H1 (cell line): ENCODE measurements around the gene BRMS1. TPM values are rescaled to one million over a fixed set of nuclear protein-coding genes. Genes with fewer than 3 reads are reported as not detected.
A peak's percentile ranks its signal among the peaks of the same experiment; 100 is the strongest.

Source experiments
- CTCF ChIA-PET: fragments of 300-600 bp; sonication (Branson Sonifier 250); formaldehyde crosslinking; loops from one replicate; lab custom pipeline; 2021; ENCODE audit not compliant: partially characterized antibody; lab: Charles Lee
- POLR2A ChIA-PET: fragments of 300-600 bp; sonication (Branson Sonifier 250); formaldehyde crosslinking; loops from one replicate; lab custom pipeline; 2021; ENCODE audit warnings: inconsistent platforms; ENCODE audit not compliant: partially characterized antibody; lab: Charles Lee
- DNase-seq, 2 experiments: peaks; one replicate each; pipeline versions ENCODE4 v3.0.0 to v3.0.0-alpha.2; 2010 to 2022; ENCODE audit warnings: low spot score in 2 of 2, low read depth in 1 of 2, mixed read lengths in 1 of 2
- FAIRE-seq: peaks from 2 replicates; lab custom pipeline; 2011; peaks lifted over from hg19 to GRCh38; lab: Jason Lieb, UNC
- H2AFZ ChIP-seq: 2 replicates; pipeline ENCODE4 v1.8.1; 2012; ENCODE audit warnings: low read length, inconsistent platforms
- H2AK5ac ChIP-seq: 2 replicates; pipeline ENCODE4 v1.6.1; 2013; ENCODE audit warnings: low read depth, low read length
- H2BK120ac ChIP-seq: replicated peaks from 2 replicates; pipeline ENCODE3; 2013; ENCODE audit warnings: low read depth, low read length, inconsistent platforms
- H2BK12ac ChIP-seq: 2 replicates; pipeline ENCODE4 v1.6.1; 2013; ENCODE audit warnings: low read depth, low read length
- H2BK15ac ChIP-seq: 2 replicates; pipeline ENCODE4 v1.6.1; 2013; ENCODE audit warnings: low read length
- H2BK20ac ChIP-seq: 2 replicates; pipeline ENCODE4 v1.6.1; 2013; ENCODE audit warnings: low read length
- H2BK5ac ChIP-seq: 2 replicates; pipeline ENCODE4 v1.6.1; 2013; ENCODE audit warnings: low read depth, low read length
- H3K14ac ChIP-seq: 2 replicates; pipeline ENCODE4 v1.6.1; 2013; ENCODE audit warnings: inconsistent platforms; ENCODE audit not compliant: insufficient read length
- H3K18ac ChIP-seq: 2 replicates; pipeline ENCODE4 v1.6.1; 2013; ENCODE audit warnings: low read length; ENCODE audit errors: extremely low read depth
- H3K23ac ChIP-seq: 2 replicates; pipeline ENCODE4 v1.6.1; 2013; ENCODE audit warnings: inconsistent platforms; ENCODE audit not compliant: insufficient read length
- H3K23me2 ChIP-seq: 2 replicates; pipeline ENCODE4 v1.6.1; 2013; ENCODE audit warnings: low read depth, low read length
- H3K27ac ChIP-seq: 2 replicates; pipeline ENCODE4 v1.6.1; 2011; ENCODE audit warnings: low read depth, low read length, inconsistent platforms
- H3K27me3 ChIP-seq, 4 experiments: replicated peaks in 1 of 4; 1 replicate in 1 of 4; 2 replicates in 3 of 4; pipeline versions ENCODE4 v1.6.1 to v1.8.1; 2011 to 2013; ENCODE audit warnings: low read length in 3 of 4, mild to moderate bottlenecking in 3 of 4, inconsistent platforms in 2 of 4, mixed read lengths in 2 of 4, moderate library complexity in 1 of 4; ENCODE audit not compliant: control insufficient read depth in 3 of 4, insufficient read depth in 3 of 4; ENCODE audit errors: extremely low read depth in 1 of 4
- H3K36me3 ChIP-seq, 4 experiments: 2 replicates each; pipeline versions ENCODE4 v1.6.1 to v1.8.1; 2011 to 2013; ENCODE audit warnings: mild to moderate bottlenecking in 4 of 4, low read length in 3 of 4, moderate library complexity in 2 of 4, control low read depth in 1 of 4, inconsistent platforms in 1 of 4; ENCODE audit not compliant: insufficient read depth in 4 of 4, control insufficient read depth in 2 of 4
- H3K4ac ChIP-seq: replicated peaks from 2 replicates; pipeline ENCODE3; 2013; ENCODE audit warnings: low read length, low read depth, mixed read lengths, inconsistent platforms; ENCODE audit not compliant: insufficient read length
- H3K4me1 ChIP-seq, 4 experiments: replicated peaks in 1 of 4; 1 replicate in 1 of 4; 2 replicates in 3 of 4; pipeline versions ENCODE4 v1.6.1 to v1.8.1; 2011 to 2013; ENCODE audit warnings: low read length in 3 of 4, inconsistent platforms in 2 of 4, mixed read lengths in 1 of 4; ENCODE audit not compliant: insufficient read depth in 4 of 4, control insufficient read depth in 3 of 4
- H3K4me2 ChIP-seq, 2 experiments: 2 replicates each; pipeline versions ENCODE4 v1.6.1 to v1.8.1; 2011 to 2013; ENCODE audit warnings: low read depth in 2 of 2, low read length in 2 of 2, control low read depth in 1 of 2, inconsistent platforms in 1 of 2, mild to moderate bottlenecking in 1 of 2; ENCODE audit not compliant: insufficient read depth in 1 of 2
- H3K4me3 ChIP-seq, 4 experiments: fragments of 200-600, 300-600 bp in 1 of 4; sonication (generic), shearing (Covaris generic), sonication (Bioruptor Twin) in 1 of 4; 2 replicates each; pipeline versions ENCODE4 v1.5.1 to v1.8.1; 2011 to 2016; ENCODE audit warnings: low read length in 4 of 4, low read depth in 3 of 4, control low read depth in 2 of 4, inconsistent platforms in 2 of 4, mild to moderate bottlenecking in 2 of 4, mixed read lengths in 1 of 4, moderate library complexity in 1 of 4; ENCODE audit not compliant: insufficient read depth in 2 of 4; ENCODE audit errors: extremely low read depth in 1 of 4
- H3K56ac ChIP-seq: replicated peaks from 2 replicates; pipeline ENCODE3; 2013; ENCODE audit warnings: low read depth, mild to moderate bottlenecking, mixed read lengths, low read length, inconsistent platforms; ENCODE audit not compliant: insufficient read length
- H3K79me1 ChIP-seq: 2 replicates; pipeline ENCODE4 v1.6.1; 2013; ENCODE audit warnings: low read depth, low read length, control low read depth
- H3K79me2 ChIP-seq, 2 experiments: 2 replicates each; pipeline versions ENCODE4 v1.6.1 to v1.8.1; 2012 to 2013; ENCODE audit warnings: low read length in 2 of 2, mild to moderate bottlenecking in 2 of 2, inconsistent platforms in 1 of 2; ENCODE audit not compliant: insufficient read depth in 2 of 2, control insufficient read depth in 1 of 2
- H3K9ac ChIP-seq, 4 experiments: replicated peaks in 1 of 4; 1 replicate in 1 of 4; 2 replicates in 3 of 4; pipeline versions ENCODE4 v1.6.1 to v1.8.1; 2011 to 2013; ENCODE audit warnings: low read depth in 3 of 4, low read length in 3 of 4, control low read depth in 2 of 4, mild to moderate bottlenecking in 2 of 4, moderate library complexity in 2 of 4, inconsistent platforms in 1 of 4; ENCODE audit errors: extremely low read depth in 1 of 4
- H3K9me3 ChIP-seq, 2 experiments: 2 replicates each; pipeline versions ENCODE4 v1.6.1 to v1.8.1; 2012 to 2013; ENCODE audit warnings: mild to moderate bottlenecking in 2 of 2, moderate library complexity in 2 of 2, control low read depth in 1 of 2, inconsistent platforms in 1 of 2, low read depth in 1 of 2, low read length in 1 of 2, mixed read lengths in 1 of 2; ENCODE audit not compliant: insufficient read depth in 2 of 2
- H4K20me1 ChIP-seq, 2 experiments: replicated peaks in 1 of 2; 2 replicates each; pipeline versions ENCODE3 to v1.8.1; 2011 to 2013; ENCODE audit warnings: inconsistent platforms in 2 of 2, low read length in 2 of 2, mild to moderate bottlenecking in 1 of 2; ENCODE audit not compliant: insufficient read depth in 2 of 2, control insufficient read depth in 1 of 2
- H4K5ac ChIP-seq: 2 replicates; pipeline ENCODE4 v1.6.1; 2013; ENCODE audit warnings: low read length, low read depth, mixed read lengths, inconsistent platforms; ENCODE audit not compliant: insufficient read length
- H4K8ac ChIP-seq: 2 replicates; pipeline ENCODE4 v1.8.0; 2013; ENCODE audit warnings: mild to moderate bottlenecking, moderate library complexity, low read length, inconsistent platforms; ENCODE audit not compliant: insufficient read depth; ENCODE audit errors: extremely low read depth
- H4K91ac ChIP-seq: replicated peaks from 2 replicates; pipeline ENCODE3; 2013; ENCODE audit warnings: low read length, mixed read lengths, inconsistent platforms; ENCODE audit not compliant: insufficient read length
- ATF2 ChIP-seq: IDR thresholded peaks from 2 replicates; pipeline ENCODE4 v1.6.1; 2012; ENCODE audit warnings: low read length, inconsistent platforms
- CBX5 ChIP-seq: fragments of 300-800, 300-1000 bp; sonication (generic); IDR thresholded peaks from 2 replicates; pipeline ENCODE4 v1.7.1; 2016; ENCODE audit warnings: antibody characterized with exemption, low read length, low read depth
- CTBP2 ChIP-seq: IDR thresholded peaks from 2 replicates; pipeline ENCODE4 v1.7.0; 2011; ENCODE audit warnings: borderline replicate concordance, mild to moderate bottlenecking, moderate library complexity, mixed read lengths, low read length; ENCODE audit not compliant: insufficient read depth, insufficient read length
- HDAC6 ChIP-seq: IDR thresholded peaks from one replicate; pipeline ENCODE4 v1.7.1; 2012; ENCODE audit warnings: low read depth, mild to moderate bottlenecking, inconsistent platforms, low read length, moderate library complexity
- MAX ChIP-seq: IDR thresholded peaks from 2 replicates; pipeline ENCODE4 v1.6.1; 2012; ENCODE audit warnings: inconsistent platforms
- POLR2A ChIP-seq, 2 experiments: IDR thresholded peaks; 1 replicate in 1 of 2; 2 replicates in 1 of 2; pipeline ENCODE4 v1.6.1; 2011; ENCODE audit warnings: low read depth in 2 of 2, low read length in 2 of 2, mild to moderate bottlenecking in 2 of 2; ENCODE audit errors: control extremely low read depth in 1 of 2
- RAD21 ChIP-seq, 2 experiments: IDR thresholded peaks in 1 of 2; conservative IDR thresholded peaks in 1 of 2; 2 replicates each; pipeline ENCODE4 v1.6.1; 2011; ENCODE audit warnings: low read depth in 2 of 2, low read length in 2 of 2, improper control_type of control experiment in 1 of 2, inconsistent platforms in 1 of 2, mild to moderate bottlenecking in 1 of 2, moderate library complexity in 1 of 2
- RFX5 ChIP-seq: IDR thresholded peaks from 2 replicates; pipeline ENCODE4 v1.6.1; 2011; ENCODE audit warnings: low read depth, low read length, improper control_type of control experiment, borderline replicate concordance
- SIX5 ChIP-seq: IDR thresholded peaks from 2 replicates; pipeline ENCODE4 v1.6.1; 2011; ENCODE audit warnings: mild to moderate bottlenecking, low read depth, low read length
- TAF1 ChIP-seq: IDR thresholded peaks from 2 replicates; pipeline ENCODE4 v1.6.1; 2011; ENCODE audit warnings: mild to moderate bottlenecking, low read depth, low read length
- TEAD4 ChIP-seq: IDR thresholded peaks from 2 replicates; pipeline ENCODE4 v1.6.1; 2012; ENCODE audit warnings: low read depth, low read length, inconsistent platforms, mixed read lengths
- WGBS, 2 experiments: shearing (Covaris generic) in 1 of 2; methylation state at CpG; one replicate each; pipeline versions ENCODE4 v1.1.6 to v1.1.7; 2013 to 2015; ENCODE audit warnings: low lambda C conversion rate in 2 of 2, mixed read lengths in 2 of 2, inconsistent platforms in 1 of 2, low coverage in 1 of 2, missing lambda C conversion rate in 1 of 2; ENCODE audit not compliant: insufficient replicate concordance in 2 of 2, insufficient coverage in 1 of 2, insufficient read length in 1 of 2; ENCODE audit errors: extremely low coverage in 1 of 2, missing lambda C conversion rate in 1 of 2; 5-methylcytosine and 5-hydroxymethylcytosine counted together
- polyA plus RNA-seq, 7 experiments: library from polyadenylated mRNA; depleted of rRNA in 3 of 7; stranded (reverse) in 5 of 7; unstranded in 2 of 7; fragments of >200 nt in 5 of 7; fragments of 200-250 nt in 2 of 7; gene quantifications; 1 replicate in 5 of 7; 2 replicates in 1 of 7; 4 replicates in 1 of 7; pipeline versions ENCODE4 v1.2.1 to v1.2.3, GENCODE V29; 2011 to 2013; ENCODE audit warnings: missing spikeins in 2 of 7, mixed read lengths in 2 of 7
- total RNA-seq: library from RNA; stranded (reverse); fragmentation: NEBNext Ultra II Directional; extraction: Animal tissue kit (Norgen Biotek cat#: 25700); gene quantifications from 2 replicates; pipeline ENCODE4 v1.2.1, GENCODE V29; 2021

Gene BRMS1
- total and polyA plus RNA-seq, 2 of the 8 experiments (the other 6 are each of a cell fraction or from before 2014, with no cell fraction given): 39.2 to 46.1 TPM

GRCh38 chr11:66368484-66368883, 23.6 kb upstream of the BRMS1 start:
- Histone ChIP-seq H3K27ac (0 out of 2 replicates have a peak overlapping the region, but pooled peaks have one; percentile 4), H2BK120ac (no peak overlapping the region), H3K4me1 (peaks cover 0 to 8% (median 7%) of the 10 kb centered on the region in 4 experiments; a peak in 6 of 7 replicates), H3K14ac (no peak overlapping the region), H3K79me1 (peaks cover 9% of the 10 kb centered on the region; the same call in 1 of the 2 replicates), H2BK12ac (no peak overlapping the region), H3K23me2 (peaks cover 7% of the 10 kb centered on the region; the same call in 1 of the 2 replicates), H3K36me3 (peaks cover 22 to 49% (median 45%) of the 10 kb centered on the region in 4 experiments), H4K8ac (no peak overlapping the region; the same call in 1 of the 2 replicates), H4K5ac (no peak overlapping the region), H2AFZ (no peak overlapping the region), H3K79me2 (peaks cover 0 to 16% of the 10 kb centered on the region in 2 experiments; a peak in 2 of 4 replicates), H3K23ac (no peak overlapping the region), H2BK15ac (no peak overlapping the region), H3K27me3 (no peaks in the 10 kb centered on the region), H4K91ac (no peak overlapping the region), H3K56ac (no peak overlapping the region), H4K20me1 (peaks cover 11 to 34% of the 10 kb centered on the region in 2 experiments), H2AK5ac (no peak overlapping the region), H3K4ac (no peak overlapping the region), H3K18ac (no peak overlapping the region), H3K4me2 (no peak overlapping the region; a peak in 1 of 4 replicates), H3K9me3 (no peaks in the 10 kb centered on the region), H2BK20ac (no peak overlapping the region), H3K4me3 (no peak overlapping the region), H3K9ac (no peak overlapping the region), H2BK5ac (0 out of 2 replicates have a peak overlapping the region, but pooled peaks have one; percentile 28)
- ChIA-PET POLR2A (interaction anchor here (0.8 to 28.0 kb wide), 4 partner anchors 17 to 83 kb away, joined by 3 to 487 read pairs (median 6); partner anchors contain the start of genes B4GAT1 and BRMS1), CTCF (interaction anchor here (0.9 kb wide), 1 partner anchor 51 kb away, joined by 3 read pairs; no protein-coding TSS in a partner anchor)
- WGBS, 2 experiments: 91% methylated on average over 6 of the region's 6 CpGs; no CpG with 5 or more reads in 1 of the 2 experiments
- DNase-seq (no peak), FAIRE-seq (no peak)
- TF ChIP-seq SIX5: no peak
- no peak for TF ChIP-seq TEAD4
- no peak for TF ChIP-seq CBX5
- TF ChIP-seq RFX5: no peak
- TF ChIP-seq HDAC6: no peak
- no peak for TF ChIP-seq ATF2
- TF ChIP-seq MAX: no peak
- TF ChIP-seq TAF1: no peak
- TF ChIP-seq RAD21 (IDR thresholded peaks at IDR 0.05 in 1 of 2, conservative IDR thresholded peaks at IDR 0.05 in 1 of 2; ENCODE audit: low read depth in 2 of 2, low read length in 2 of 2): no peak
- TF ChIP-seq POLR2A (IDR thresholded peaks at IDR 0.05; ENCODE audit: control extremely low read depth in 1 of 2, low read depth in 2 of 2, low read length in 2 of 2): no peak
- TF ChIP-seq CTBP2: no peak
